ENCODE data around the gene SMYD3.

- TF ChIP-seq POLR2A (IDR thresholded peaks at IDR 0.05) (no peak), CTCF (IDR thresholded peaks at IDR 0.05) (no peak)
Observed at GRCh38 chr1:246114369-246114768, 392.7 kb downstream of the SMYD3 start.
